Activated CD8-positive, alpha-beta memory T cell treated with anti-CD3 and anti-CD28 coated beads for 24 hours (primary cell): ENCODE measurements around the gene SLX9.
"Not testable (repeated sequence)": the region's sequence is repeated elsewhere in the genome, so short reads cannot be mapped to it uniquely, and the experiment has no call there.

ENCODE experiments used
- DNase-seq: peaks from one replicate; pipeline ENCODE4 v3.0.0-alpha.2; 2020

The SLX9 gene

GRCh38 chr21:44917446-44918106 lies 22.3 kb upstream of the SLX9 start:
- no peak for DNase-seq

GRCh38 chr21:44918107-44918470 lies 21.7 kb upstream of the SLX9 start:
- no peak for DNase-seq

DNA sequence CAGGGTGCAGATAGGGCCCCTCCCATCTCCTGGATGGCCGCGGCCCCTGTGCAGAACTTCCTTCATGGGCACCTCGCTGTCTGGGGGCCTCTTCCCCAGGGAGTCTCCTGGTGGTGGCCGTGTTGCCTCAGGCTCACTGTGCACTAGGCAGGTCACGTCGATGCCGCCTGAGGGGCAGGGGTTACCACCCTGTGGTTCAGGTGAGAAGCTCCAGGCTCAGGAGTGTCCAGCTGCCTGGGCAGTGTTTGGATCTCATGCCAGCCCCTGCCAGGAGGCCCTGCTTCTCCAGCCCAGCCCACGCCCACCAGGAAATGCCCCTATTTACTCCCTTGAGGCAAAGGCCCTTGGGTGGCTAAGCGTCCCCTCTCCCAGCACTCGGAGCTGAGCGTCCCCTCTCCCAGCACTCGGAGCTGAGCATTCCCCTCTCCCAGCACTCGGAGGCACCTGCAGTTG lies 21.2 kb upstream of the SLX9 start:
- DNase-seq = no peak

DNA sequence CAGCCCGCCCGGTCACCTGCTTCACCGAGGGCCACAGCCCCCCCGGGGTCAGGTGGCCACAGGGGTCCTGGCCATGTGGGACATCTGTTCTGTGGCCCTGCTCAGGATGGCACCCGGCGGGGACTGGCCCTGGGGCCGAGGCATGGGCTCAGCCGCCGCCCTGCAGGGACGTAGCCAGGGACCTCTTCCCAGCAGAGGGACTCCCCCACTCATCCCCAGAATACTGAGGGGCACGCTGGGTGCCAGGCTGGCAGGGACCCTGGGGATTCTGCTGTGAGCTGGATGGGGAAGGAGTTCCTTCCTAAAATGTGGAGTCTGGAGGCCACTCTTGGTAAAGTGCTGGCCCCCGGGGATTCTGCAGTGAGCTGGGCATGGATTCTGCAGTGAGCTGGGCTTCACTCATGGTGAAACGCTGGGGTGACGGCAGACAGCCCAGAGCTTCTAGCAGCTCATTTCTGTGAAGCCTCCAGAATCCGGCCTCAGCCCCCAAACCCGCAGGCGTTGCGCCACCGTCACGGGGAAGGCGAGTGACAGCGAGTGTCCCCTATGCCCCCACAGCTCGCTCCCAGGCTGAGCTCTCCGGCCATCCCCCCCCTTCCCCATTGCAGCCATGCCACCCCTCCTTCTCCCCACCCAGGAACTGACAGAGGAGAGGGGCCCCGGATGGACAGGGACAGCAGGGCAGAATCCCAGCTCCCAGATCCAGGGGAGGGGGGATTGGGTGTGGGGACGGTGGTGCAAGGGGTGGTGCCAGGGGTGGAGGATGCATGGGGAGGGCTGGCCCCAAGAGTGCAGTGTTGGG lies 20.5 kb upstream of the SLX9 start:
- no peak for DNase-seq

GRCh38 chr21:44919913-44920693 lies 19.7 kb upstream of the SLX9 start:
- peak; percentile 75 for DNase-seq

- peak; percentile 86 for DNase-seq
These were observed 18.9 kb upstream of the SLX9 start, which contains the start of gene ITGB2 for GRCh38 chr21:44920694-44921604. Gene ITGB2 (minus strand): TSS chr21:44920899. CDS start chr21:44910782, 10,117 bp downstream.

DNA sequence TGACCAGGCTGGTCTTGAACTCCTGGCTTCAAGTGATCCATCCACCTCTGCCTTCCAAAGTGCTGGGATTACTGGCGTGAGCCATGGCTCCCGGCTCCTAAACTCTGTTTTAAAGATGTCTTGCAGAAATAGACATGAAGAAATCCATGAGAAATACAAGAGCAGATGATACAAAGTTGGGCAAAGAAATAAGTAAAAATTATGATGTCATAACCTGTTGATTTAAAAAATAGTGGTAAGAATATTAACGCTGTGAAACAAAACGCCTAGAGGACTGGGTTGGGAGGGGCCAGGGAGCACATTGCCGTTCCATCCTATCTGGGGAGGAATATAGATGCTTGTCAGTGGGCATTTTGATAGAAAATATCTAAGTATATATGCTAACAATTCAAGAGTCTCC lies 17.9 kb upstream of the SLX9 start:
- no peak for DNase-seq

DNA sequence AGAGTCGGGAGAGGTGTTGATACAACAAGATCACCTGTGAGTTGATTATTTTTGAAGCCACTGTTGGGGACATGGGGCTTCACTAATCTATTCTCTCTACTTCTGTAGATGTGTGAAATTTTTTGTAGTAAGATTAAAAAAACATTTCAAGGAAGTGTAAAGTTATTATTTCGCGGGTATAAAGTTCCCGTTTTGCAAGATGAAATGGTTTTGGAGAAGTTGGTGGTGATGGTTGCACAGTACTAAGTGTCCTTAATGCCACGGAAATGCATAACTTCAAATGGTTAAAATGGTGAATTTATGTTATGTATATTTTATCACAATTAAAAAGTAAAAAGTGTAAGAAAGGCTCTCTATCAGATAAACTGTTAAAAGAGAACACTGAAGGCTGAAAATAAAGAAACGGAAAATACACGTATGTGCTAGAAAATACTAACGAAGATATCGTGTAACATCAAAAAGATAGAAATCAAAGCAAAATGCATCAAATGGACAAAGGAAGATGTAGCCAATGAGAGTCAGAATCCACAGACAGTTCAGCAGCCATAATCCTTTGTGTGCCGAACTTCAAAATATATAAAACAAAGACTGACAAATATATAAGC lies 16.2 kb upstream of the SLX9 start:
- no peak for DNase-seq

- DNase-seq = no peak
These were observed 15.0 kb upstream of the SLX9 start for GRCh38 chr21:44924606-44925377.

DNA sequence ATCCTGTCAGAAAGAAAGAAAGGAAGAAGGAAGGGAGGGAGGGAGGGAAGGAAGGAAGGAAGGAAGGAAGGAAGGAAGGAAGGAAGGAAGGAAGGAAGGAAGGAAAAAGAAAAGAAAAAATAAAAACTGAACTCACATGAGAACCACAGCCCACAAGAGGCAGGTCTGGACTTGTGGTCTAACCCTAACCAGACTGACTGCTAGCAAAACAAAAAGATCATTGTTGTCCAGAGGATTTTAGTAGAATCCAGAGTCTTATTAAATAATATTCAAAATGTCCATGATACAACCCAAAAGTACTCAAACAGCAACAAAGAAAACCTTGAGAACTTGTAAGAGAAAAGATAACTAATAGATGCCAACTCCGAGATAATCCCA lies 14.5 kb upstream of the SLX9 start:
- no peak for DNase-seq

DNA sequence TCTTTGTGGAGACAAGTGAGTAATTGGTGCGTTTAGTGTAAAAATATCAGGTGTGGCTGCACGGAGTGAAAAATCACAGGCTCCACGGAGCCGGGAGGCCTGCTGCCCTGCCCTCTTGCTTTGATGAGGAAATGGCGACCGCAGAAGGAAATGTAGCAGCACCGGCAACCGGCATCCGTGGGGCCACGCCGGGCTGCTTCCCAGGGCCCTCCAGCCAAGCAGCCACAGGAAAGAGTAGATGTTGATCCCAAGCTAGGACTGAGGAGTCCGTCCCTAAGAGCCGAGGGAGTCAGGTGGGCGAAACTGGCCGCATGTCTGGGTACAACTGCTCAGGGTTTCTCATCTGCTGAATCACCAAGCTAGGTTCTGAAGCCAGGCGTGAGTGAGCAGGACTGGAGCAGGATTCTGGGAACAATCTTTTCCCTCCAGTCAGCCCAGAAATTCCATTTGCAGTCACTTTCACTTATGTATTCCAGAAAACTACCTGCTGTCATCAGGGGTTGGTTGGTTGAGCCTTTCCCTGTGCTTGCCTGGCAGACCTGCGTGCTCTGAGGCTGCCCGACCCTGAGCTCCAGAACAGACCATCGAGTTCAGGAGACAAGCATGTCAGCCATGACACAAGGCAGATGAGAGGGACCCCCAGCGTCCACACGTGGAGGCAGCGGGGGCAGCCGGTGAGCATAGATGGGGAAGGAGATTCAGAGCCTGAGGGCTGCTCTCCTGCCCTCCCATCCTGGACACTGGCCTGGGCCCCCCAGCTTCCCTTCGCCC lies 13.3 kb upstream of the SLX9 start:
- peak; percentile 82 for DNase-seq

GRCh38 chr21:44927259-44927586 lies 12.6 kb upstream of the SLX9 start:
- DNase-seq = no peak

GRCh38 chr21:44927587-44928461 lies 12.0 kb upstream of the SLX9 start:
- peak; percentile 91 for DNase-seq

- DNase-seq = not testable (repeated sequence)
These were observed 11.2 kb upstream of the SLX9 start for GRCh38 chr21:44928500-44929241.

GRCh38 chr21:44929242-44929798 lies 10.5 kb upstream of the SLX9 start:
- no peak for DNase-seq

- DNase-seq = no peak
These were observed 9.9 kb upstream of the SLX9 start for GRCh38 chr21:44929799-44930542.

DNA sequence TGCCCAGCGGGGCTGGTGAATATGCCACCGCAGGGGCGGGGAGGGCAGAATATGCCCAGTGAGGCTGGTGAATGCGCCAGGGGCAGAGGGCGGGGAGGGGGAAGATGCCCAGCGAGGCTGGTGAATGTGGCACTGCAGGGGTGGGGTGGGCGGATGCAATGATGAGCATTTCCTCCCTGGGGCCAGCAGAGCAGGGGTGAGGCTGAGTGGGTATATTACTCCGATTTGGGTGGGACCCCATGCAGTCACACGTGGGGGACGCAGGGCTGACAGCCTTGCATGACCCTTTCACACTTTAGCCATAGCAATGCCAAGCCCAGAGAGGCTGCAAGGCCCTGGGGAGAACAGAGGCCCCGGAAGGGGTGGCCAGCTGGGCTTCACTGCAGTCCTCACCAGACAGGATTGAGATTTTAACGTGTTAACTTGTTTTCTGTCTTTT lies 9.3 kb upstream of the SLX9 start:
- DNase-seq = peak; percentile 82

DNA sequence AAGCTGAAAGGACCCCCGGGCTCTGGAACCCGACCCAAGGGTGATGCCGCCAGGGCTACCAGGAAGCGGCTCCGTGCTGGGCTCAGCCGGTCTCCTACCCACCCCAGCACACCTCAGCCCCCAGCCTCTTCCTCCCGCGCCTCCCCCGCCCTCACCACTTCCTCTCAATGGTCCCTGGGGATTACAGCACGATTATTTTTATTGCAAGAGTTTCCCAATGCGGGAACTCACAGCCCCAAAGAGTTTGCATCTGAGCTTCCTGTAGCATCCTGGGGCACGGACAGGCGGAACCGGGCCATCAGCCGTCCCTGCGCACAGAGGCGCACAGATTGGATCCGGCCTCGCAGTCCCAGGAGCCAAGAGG lies 8.7 kb upstream of the SLX9 start:
- DNase-seq = peak; percentile 74
